Kidney epithelial cell (primary cell): Measurements from ENCODE around the gene CCL13. TPM values are rescaled to one million over a fixed set of nuclear protein-coding genes. Genes with fewer than 3 reads are reported as not detected.

Source experiments
- DNase-seq: peaks from one replicate; pipeline ENCODE4 v3.0.0-alpha.2; 2010; ENCODE audit warnings: low read depth
- H3K27me3 ChIP-seq: 2 replicates; pipeline ENCODE4 v1.6.0; 2011; ENCODE audit warnings: low read length; ENCODE audit not compliant: control insufficient read depth, insufficient read depth
- H3K36me3 ChIP-seq: 2 replicates; pipeline ENCODE4 v1.5.1; 2011; ENCODE audit warnings: low read length; ENCODE audit not compliant: control insufficient read depth, insufficient read depth
- H3K4me3 ChIP-seq: 2 replicates; pipeline ENCODE4 v1.5.1; 2011; ENCODE audit warnings: low read depth, mild to moderate bottlenecking, control low read depth, low read length
- total RNA-seq: library from RNA; depleted of rRNA; stranded (reverse); fragments of >200 nt; gene quantifications from 2 replicates; pipeline ENCODE4 v1.2.3, GENCODE V29; 2015
- TF ChIP-seq, protein P1 (sequence below): IDR thresholded peaks from 2 replicates; pipeline ENCODE4 v1.5.1; 2011; ENCODE audit warnings: mild to moderate bottlenecking, moderate library complexity, low read length, control low read depth, inconsistent platforms; ENCODE audit not compliant: insufficient read depth, poor library complexity, severe bottlenecking

The CCL13 gene
- total RNA-seq, 1 donor from 2014 or later, result not detected

DNA sequence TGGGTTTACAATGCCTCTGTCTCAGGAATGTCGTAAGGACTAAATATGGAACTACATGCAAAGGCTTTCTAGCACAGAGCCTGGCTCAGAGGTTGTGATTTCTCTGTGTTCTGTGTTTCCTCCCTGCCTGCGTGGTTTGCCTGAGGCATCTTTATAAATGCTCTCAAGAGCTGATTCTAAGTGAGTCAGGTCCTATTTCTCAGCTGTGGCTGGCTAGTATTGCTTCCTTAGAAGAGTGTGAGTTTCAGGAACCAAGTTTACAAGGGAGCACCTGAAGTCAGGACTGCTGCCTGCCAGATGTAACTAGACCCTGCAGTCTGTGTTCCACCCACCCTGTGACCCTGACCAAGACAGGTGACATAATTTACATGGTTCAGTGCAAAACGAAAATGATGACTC lies 14.7 kb downstream of the CCL13 start:
- H3K36me3 ChIP-seq, result no peaks in the 10 kb centered on the region
- H3K4me3 ChIP-seq, result no peak overlapping the region
- no peak for DNase-seq
- H3K27me3 ChIP-seq, result peaks cover 2% of the 10 kb centered on the region
- TF ChIP-seq, protein P1, sequence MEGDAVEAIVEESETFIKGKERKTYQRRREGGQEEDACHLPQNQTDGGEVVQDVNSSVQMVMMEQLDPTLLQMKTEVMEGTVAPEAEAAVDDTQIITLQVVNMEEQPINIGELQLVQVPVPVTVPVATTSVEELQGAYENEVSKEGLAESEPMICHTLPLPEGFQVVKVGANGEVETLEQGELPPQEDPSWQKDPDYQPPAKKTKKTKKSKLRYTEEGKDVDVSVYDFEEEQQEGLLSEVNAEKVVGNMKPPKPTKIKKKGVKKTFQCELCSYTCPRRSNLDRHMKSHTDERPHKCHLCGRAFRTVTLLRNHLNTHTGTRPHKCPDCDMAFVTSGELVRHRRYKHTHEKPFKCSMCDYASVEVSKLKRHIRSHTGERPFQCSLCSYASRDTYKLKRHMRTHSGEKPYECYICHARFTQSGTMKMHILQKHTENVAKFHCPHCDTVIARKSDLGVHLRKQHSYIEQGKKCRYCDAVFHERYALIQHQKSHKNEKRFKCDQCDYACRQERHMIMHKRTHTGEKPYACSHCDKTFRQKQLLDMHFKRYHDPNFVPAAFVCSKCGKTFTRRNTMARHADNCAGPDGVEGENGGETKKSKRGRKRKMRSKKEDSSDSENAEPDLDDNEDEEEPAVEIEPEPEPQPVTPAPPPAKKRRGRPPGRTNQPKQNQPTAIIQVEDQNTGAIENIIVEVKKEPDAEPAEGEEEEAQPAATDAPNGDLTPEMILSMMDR, result no peak

DNA sequence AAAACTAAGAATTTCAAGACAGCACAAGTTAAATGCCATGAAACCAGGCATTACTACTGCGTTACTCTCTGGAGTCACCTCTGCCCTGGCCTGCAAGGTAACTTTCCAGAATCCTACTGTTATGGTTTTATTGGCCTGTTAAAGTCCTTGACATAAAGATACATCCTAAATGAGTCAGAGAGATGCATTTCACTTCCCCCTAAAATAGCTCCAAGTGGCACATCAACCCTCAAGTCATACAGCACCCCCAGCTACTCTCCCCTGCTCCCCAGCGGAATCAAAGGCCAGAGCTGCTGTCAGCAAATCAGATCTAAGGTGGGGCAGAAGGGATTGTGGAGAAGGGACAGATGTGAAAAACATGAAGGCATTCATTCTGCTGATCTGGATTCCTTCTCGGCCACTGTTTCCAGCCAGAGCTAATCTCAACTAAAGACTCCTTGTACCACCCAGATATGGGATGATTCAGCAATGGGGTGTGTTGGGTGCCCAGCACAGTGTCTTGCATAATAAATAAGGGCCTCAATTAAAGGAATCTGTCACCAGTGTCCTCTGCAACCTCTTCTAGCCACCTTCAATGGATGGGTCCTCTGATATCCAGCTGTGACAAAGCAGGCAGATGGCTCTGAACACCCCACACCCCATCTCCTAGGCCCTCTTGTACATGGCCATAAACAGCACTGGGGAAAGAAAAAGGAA lies 15.3 kb downstream of the CCL13 start:
- DNase-seq, result no peak
- TF ChIP-seq, protein P1, result no peak

DNA sequence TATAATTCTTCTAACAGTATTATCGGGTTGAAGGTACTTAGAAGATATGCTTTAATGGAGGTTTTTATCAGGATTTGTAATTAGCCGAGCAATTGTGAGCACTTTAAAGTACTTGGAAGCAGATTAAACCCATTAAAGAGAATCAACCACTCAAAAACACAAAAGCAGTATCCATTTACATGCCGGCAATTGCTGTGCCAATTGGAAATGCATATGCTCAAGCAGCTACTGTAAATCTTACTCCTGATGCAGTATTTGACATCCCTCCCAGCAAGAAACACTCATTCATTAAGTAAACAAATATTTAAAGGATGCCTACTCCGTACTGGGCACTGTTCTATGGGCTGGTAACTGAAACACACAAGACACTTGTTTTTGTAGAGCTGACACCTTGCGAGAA lies 18.2 kb downstream of the CCL13 start:
- Histone ChIP-seq H3K36me3 (no peaks in the 10 kb centered on the region), H3K27me3 (no peaks in the 10 kb centered on the region), H3K4me3 (no peak overlapping the region)
- DNase-seq, result no peak
- TF ChIP-seq, protein P1, result no peak

More for the DNA sequence above, 15.3 kb downstream of the CCL13 start:
- Histone ChIP-seq H3K4me3 (no peak overlapping the region), H3K36me3 (no peaks in the 10 kb centered on the region), H3K27me3 (peaks cover 2% of the 10 kb centered on the region)

DNA sequence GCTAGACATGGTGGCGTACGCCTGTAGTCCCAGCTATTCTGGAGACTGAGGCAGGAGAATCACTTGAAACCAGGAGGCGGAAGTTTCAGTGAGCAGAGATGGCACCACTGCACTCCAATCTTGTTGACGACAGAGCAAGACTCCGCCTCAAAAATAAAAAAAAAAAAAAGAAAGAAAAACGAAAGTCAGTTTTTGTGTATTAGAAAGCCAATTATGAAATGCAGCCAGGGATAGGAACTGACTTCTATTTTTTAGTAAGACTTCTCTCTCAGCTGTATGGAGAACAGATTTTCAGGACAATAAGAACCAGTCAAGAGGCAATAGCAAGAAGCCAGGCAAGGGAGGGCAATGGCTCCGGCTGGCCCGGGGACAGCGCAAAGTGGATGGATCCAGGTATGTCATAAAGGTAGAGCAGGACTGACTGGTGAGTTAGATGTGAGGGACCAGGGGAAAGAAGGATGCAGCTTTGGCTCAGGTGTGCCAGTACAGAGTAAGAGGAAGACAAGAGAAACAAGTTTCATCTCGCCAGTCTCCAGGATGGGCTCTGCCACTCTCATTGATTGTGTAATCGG lies 19.2 kb downstream of the CCL13 start:
- TF ChIP-seq, protein P1, result no peak
- no peak overlapping the region for H3K4me3 ChIP-seq
- no peak for DNase-seq
- H3K27me3 ChIP-seq, result no peaks in the 10 kb centered on the region
- H3K36me3 ChIP-seq, result no peaks in the 10 kb centered on the region

DNA sequence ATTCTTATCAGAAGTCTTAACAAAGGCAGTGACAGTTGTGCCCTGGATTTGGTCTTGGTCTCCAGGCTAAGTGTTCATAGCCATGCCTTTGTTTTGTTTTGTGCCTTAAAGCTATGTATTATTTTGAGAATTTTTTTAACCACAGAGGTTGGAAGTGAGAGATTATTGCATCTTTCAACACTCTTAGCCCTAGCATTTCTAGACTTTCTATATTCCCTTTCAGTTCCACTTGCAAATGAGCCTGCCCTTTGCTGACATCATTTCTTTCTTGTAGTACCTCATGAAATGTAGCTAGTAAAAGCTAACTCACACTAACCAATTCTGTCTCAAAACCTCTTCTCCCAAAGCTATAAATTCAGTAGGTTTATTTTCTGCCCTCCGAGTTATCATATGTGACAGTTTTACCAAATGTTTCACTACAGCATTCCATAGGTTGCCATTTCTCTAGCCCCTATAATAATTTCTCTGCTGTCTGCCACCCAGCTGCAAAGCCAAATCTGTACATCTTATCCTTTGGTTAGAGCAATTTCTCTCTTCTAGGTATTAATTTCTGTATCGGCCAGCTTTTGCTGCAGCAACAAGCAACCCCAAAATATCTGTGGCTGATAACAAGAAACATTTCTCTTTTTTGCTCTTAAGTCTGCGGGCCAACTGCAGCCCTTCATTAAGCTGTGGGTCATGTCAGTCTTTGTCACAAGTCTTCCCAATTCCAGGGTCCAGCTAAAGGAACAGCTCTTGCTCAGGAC lies 21.0 kb downstream of the CCL13 start:
- DNase-seq, result no peak
- TF ChIP-seq, protein P1, result no peak
- no peaks in the 10 kb centered on the region for H3K27me3 ChIP-seq

More for the DNA sequence above, 21.0 kb downstream of the CCL13 start:
- no peak overlapping the region for H3K4me3 ChIP-seq
- no peaks in the 10 kb centered on the region for H3K36me3 ChIP-seq
